ENCODE measurements around the gene COL15A1.
"Not testable (repeated sequence)": the region's sequence is repeated elsewhere in the genome, so short reads cannot be mapped to it uniquely, and the experiment has no call there.

The COL15A1 gene

DNA sequence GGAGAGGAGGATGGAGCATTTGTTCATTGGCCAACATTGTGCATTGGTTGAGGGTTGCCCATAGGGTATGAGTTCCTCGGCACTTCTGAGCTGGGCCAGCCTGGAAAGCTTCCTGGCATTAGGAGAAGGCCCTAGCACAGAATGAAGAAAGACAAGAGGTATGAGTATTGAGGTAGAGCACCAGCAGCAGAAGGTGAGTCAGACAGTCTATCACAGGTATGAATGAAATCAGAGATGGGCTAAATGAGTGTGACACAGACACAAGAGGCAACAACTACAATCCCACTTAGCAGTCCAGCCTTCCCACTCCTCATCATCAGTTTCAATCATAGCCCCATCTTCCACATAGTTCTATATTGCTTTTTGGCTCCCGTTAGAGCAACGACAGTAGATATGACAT lies 135.8 kb downstream of the COL15A1 start:
- DNase-seq (ENCODE audit: low spot score): no peak

DNA sequence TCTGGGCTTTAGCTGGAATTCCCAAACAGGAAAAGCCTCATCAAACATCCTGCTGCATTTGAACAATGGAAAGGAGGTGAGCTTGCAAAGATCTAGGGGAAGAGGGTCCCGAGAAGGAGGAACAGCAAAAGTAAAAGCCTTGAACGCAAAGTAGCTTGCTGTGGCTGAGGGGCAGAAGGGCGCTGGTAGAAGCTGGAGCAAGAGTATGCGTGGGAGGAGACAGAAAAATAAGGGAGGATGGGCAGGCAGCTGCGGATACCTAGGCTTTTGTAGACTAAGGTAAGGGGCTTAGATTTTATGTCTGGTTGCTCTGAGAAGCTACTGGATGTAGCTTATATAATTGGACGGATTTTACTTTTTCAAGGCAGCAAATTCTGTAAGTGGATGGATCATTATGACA lies 139.3 kb downstream of the COL15A1 start:
- DNase-seq (ENCODE audit: low spot score): no peak

GRCh38 chr9:99085949-99086948 lies 142.5 kb downstream of the COL15A1 start:
- DNase-seq (ENCODE audit: low spot score): peak; percentile 77

DNA sequence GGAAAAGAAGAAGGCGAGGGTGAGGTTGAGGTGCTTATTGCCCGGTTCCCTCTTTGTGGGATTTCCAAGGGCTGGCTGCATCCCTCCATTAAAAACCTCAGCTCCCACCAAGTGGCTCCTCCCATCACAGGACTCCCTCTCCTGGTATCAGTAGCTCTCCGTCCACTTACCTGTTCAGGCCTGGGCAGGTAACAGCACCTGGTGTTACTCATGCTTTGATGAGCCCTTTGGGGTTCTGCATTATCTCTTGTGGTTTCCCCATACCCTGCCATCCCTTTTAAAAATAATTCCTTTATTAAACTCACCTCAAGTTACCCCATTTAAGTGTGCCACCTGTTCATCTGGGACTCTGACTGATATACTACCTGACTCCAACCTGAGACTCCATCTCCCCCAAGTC lies 143.8 kb downstream of the COL15A1 start:
- DNase-seq (ENCODE audit: low spot score): no peak

- no peak for DNase-seq (ENCODE audit: low spot score)
Measured at GRCh38 chr9:99090336-99091130, 146.8 kb downstream of the COL15A1 start.

DNA sequence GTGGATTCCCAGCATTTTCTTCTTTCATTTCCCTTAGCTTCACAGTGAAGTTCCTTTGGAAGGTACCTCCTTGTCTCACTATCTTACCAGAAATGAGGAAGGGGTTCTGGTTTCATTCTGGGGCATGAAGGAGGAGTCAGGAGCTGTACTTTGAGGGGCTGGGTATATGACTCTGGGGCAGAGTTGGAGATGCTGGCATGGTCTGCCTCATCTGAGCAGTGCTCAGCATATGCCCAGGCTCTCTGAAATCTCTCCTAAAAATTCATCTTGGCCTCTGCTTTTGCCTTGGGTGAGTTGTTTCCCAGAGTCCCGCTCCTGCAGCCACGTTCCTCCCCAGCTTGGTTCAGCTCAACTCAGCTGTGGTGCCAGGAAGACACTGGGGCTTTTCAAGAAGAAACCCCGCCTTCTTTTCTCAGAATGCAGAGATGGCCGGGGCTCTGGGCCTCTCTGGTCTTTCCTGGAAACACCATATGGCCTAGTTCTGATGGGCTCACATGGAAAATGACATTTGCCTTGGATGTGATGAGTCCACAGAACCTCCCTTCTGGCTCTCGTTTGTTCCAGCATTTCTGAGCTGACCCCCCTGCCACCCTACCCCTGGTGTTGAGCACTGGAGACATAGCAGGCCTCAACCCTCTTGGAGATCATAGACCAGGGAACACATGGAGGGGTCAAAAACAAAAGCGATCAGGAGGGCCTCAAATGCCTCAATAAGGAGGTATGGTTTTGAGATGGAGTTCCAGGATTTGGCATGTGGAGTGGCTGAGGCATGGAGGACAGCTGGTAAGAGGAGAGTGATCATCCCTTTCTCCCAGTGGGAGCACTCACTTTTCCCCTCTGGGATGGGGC lies 149.2 kb downstream of the COL15A1 start:
- no peak for DNase-seq (ENCODE audit: low spot score)

GRCh38 chr9:99093492-99093791 lies 149.7 kb downstream of the COL15A1 start:
- DNase-seq (ENCODE audit: low spot score): no peak

DNA sequence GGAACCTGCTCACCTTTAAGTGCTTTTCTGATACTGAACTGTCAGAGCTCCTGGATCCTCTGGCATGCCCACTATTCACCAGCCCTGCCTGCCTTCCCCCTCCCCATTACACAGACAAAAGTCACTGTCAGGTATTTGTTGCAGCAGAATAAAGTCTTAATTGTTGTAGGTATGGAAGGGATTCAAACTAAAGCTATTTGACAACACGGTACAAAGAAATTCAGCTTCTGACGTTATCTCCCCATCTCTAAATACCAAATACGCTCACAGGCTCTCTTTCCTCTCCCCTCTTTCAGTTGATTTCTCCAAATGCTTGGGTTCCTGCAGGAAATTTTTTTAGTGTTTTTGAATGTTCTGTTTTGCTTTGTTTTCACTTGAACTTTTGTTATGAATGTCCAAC lies 151.9 kb downstream of the COL15A1 start:
- DNase-seq (ENCODE audit: low spot score): no peak

- no peak for DNase-seq (ENCODE audit: low spot score)
Measured at GRCh38 chr9:99096409-99096808, 152.7 kb downstream of the COL15A1 start.

DNA sequence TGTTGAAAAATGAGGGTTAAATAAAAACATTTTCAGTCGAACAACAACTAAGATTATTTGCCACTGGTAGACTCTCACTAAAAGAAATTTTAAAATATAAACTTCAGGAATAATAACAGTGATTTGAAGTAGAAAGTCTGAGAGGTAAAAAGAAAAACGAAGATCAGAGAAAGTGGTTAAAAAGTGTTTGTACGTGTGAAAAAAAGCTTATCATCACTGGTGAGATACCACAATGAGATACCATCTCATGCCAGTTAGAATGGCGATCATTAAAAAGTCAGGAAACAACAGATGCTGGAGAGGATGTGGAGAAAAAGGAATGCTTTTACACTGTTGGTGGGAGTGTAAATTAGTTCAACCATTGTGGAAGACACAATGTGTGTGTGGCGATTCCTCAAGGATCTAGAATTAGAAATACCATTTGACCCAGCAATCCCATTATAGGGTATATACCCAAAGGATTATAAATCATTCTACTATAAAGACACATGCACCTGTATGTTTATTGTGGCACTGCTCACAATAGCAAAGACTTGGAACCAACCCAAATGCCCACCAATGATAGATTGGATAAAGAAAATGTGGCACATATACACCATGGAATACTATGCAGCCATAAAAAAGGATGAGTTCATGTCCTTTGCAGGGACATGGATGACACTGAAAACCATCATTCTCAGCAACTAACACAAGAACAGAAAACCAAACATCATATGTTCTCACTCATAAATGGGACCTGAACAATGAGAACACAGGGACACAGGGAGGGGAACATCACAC lies 156.3 kb downstream of the COL15A1 start:
- DNase-seq (ENCODE audit: low spot score): not testable (repeated sequence)

DNA sequence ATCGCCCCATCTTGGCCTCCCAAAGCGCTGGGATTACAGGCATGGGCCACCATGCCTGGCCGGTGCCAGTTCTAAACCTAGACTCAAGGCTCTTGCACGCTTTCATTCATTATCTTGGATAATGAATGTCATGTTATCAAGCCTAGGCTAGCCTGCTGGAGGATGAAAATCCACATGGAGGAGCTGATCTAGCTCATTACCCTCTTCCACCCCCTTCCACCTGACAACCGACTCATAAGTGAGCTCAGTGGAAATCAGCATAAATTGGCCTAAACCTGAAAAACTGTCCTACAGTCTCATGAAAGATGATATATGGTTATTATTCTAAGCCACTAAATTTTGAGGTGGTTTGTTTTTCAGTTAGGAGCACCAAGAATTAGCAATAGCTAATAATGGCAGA lies 157.6 kb downstream of the COL15A1 start:
- DNase-seq (ENCODE audit: low spot score): no peak

DNA sequence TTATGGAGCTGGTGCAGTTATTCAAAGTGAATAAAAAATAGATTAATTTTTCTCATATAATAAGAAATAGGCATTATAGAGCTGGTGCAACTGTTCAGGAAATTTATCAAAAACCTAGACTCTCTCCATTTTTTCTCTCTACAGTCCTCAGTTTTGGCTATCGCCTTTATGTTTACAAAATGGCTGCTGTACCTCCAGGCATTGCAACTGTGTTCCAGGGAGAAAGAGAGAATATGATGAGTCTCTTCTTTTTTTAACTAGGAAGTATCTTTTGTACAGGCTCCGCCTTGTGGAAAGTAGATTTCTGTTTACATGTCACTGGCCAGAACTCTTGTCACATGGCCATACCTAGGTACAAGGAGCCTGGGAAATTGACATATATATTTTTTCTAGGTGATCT lies 158.1 kb downstream of the COL15A1 start:
- no peak for DNase-seq (ENCODE audit: low spot score)

DNA sequence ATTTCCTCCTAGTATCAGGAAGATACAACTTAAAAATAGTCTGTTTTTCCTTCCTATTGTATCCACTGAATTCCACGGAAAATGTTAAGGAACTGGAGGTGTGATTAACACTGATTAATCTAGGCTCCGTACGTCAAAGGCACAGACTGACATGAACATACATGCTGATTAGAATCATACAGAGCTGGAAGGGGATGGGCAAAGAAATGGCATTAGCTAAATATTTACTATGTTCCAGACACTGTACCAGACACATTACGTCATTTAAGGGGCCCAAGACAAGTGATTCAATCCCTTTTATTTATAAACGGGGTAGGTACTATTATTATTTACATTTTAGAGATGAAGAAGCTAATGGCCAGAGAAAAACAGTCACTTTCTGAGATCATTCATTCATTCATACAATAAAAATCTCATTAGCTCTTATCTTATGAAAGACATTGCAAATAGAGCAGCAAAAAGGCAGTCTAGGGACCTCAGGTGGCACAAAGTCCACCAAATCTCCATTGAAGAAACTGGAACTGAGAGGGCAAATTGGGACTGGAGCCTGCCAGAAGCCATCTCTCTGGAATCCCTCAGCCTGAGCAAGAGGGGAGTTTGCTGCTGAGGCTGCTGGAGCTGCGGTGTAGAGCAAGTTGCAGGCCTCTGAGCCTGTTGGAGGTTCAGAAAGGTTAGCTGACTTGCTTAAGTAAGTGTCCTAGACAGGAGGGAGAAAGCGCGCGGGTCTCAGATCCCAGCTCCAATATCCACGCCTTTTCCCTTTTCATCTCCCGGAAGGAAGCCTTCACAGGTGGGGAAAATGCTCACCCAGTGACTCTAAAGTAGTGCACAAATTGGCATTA lies 159.6 kb downstream of the COL15A1 start:
- DNase-seq (ENCODE audit: low spot score): no peak

- peak; percentile 42 for DNase-seq (ENCODE audit: low spot score)
Measured at GRCh38 chr9:99103901-99104458, 160.3 kb downstream of the COL15A1 start.

- peak; percentile 99 for DNase-seq (ENCODE audit: low spot score)
Measured at GRCh38 chr9:99104459-99105151, 160.9 kb downstream of the COL15A1 start, which contains the start of gene TGFBR1. Gene TGFBR1 (plus strand): TSS chr9:99105113. CDS start chr9:99105206, 93 bp downstream.

DNA sequence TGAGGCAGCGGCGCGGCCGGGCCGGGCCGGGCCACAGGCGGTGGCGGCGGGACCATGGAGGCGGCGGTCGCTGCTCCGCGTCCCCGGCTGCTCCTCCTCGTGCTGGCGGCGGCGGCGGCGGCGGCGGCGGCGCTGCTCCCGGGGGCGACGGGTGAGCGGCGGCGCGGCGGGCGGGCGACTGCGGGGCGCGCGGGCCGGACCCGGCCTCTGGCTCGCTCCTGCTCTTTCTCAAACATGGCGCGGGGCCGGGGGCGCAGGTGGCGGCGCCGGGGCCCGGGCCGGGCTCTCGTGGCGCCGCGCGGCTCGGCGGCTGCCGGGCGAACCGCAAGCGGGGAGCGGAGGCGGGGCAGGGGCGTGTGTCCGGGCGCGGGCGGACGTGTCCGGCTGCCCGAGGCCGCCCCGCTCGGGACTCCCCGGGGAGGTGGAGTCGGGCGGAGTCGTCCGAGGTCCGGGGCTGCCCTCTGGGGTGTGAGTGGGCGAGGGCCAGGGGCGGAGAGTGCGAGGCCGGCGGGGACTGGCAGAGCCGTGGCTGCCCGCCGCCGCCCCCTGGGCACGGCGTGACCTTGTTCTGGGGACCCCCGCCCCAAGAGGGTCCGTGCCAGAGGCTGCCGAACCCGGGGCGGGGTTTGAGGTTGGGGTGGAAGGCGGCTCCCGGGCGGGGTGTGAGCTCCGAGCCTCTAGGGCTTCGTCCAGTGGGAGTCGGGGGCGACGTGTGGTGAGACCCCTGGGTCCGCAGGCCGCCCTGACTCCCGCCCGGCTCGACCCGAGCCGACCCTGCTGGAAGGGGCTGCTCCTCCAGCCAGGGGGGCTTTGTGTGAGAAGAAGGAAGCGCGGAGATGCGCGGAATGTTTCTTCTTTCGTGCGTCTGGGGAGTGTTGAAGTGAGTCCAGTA lies 161.7 kb downstream of the COL15A1 start:
- peak; percentile 91 for DNase-seq (ENCODE audit: low spot score)

- no peak for DNase-seq (ENCODE audit: low spot score)
Measured at GRCh38 chr9:99106044-99106375, 162.3 kb downstream of the COL15A1 start.

- no peak for DNase-seq (ENCODE audit: low spot score)
Measured at GRCh38 chr9:99107421-99107820, 163.7 kb downstream of the COL15A1 start.

All from AG08396 (cell line).